Measurements from ENCODE around the gene RFNG.

Gene RFNG

DNA sequence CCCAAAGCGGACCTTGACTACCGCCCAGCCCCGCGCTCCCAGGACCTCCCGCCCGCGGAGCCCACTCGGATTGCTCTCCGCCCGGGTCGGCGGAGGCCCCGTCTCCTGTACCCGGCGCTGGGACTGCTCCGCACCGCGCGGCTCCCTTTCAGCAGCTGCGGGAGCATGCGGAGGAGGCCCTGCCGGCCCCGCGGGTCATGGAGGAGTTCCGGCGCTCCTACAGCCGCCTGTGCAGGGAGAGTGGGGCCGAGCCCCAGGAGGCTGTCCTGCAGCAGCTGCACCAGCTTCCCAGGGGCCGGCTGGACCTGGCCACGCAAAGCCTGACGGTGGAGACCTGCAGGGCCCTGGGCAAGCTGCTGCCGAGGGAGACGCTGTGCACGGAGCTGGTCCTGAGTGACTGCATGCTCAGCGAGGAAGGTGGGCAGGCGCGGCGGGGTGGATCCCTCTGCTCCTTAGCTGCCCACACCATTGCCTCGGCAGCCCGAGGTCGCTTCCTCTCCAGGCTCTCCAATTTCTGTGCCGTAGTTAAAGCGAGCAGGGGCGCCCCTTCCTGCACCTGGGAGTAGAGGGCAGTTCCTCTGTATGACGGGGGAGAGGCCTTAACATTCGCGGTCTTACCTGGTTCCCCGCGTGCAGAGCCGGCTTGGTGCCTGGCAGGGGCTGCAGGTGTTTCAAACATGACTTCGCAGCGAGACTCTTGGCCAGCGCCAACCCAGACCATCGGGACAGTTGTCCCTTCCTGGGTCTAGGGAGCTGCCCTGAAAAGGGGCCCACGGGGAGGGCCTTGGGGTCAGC, 28.0 kb downstream of the RFNG start:
- peak; percentile 11 for DNase-seq

DNA sequence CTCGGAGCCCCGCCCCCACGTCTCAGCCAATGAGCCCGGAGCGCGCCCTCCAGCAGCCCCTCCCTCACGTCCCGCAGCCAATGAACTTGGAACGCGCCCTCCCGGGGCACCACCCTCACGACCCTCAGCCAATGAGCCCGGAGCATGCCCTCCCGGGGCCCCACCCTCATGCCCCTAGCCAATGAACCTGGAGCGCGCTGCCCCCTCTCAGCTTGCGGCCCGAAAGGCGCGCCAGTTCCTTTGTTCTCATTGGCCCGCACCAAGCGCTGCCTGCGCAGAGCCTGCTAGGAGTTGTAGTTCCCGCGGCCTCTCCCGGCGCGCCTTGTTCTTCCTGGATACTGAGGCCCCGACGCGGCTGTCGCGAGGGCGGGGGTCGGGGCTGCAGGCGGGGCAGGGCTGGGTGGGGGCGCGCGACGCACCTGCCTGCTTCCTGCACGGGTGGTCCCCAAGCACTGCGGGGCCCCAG, 28.6 kb downstream of the RFNG start, which contains the start of gene LRRC45:
Gene LRRC45 (plus strand): TSS at position 325 of the 466 bp plus-strand sequence. CDS start 339 bp downstream, outside the sequence.
- DNase-seq: peak; percentile 100

DNA sequence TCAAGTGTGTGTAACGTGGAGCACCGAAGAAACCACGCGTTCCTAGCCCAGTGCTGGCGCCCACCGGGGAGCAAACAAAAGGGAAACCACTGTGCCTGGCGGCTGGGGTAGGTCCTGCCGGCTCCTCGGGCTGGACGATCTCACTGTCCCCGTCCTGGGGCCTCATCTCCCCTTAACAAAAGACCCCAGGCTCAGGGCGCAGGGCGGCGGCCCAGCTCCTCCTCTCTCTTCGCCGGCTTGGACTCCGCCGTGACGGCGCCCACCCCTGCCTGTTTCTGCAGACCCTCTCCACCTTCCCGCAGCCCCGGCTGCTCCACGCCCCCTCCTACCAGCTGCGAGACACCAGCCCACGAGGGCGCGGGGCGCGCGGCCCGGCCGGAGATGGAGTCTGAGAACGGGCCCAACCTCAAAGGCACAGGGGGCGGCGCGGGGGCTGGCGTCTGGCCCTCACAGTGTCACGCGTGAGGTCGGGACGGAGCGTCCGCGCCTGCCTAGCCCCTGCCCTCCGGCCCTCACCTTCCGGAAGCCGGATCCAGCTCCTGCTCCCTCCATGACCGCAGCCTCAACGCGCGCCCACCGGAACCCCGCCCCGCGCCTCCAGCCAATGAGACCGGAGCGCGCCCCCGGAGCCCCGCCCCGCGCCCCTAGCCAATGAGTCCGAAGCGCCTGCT, 29.2 kb downstream of the RFNG start, which contains the start of gene CENPX:
Gene CENPX (minus strand): TSS at position 569 of the 671 bp plus-strand sequence. CDS start 17 bp downstream, at position 552.
- DNase-seq: no peak

- no peak for DNase-seq
Measured at GRCh38 chr17:82021900-82022309, 29.7 kb downstream of the RFNG start.

GRCh38 chr17:82021107-82021899, 30.3 kb downstream of the RFNG start:
- DNase-seq: peak; percentile 60

- DNase-seq: no peak
Measured at GRCh38 chr17:82020572-82021106, 31.0 kb downstream of the RFNG start.

DNA sequence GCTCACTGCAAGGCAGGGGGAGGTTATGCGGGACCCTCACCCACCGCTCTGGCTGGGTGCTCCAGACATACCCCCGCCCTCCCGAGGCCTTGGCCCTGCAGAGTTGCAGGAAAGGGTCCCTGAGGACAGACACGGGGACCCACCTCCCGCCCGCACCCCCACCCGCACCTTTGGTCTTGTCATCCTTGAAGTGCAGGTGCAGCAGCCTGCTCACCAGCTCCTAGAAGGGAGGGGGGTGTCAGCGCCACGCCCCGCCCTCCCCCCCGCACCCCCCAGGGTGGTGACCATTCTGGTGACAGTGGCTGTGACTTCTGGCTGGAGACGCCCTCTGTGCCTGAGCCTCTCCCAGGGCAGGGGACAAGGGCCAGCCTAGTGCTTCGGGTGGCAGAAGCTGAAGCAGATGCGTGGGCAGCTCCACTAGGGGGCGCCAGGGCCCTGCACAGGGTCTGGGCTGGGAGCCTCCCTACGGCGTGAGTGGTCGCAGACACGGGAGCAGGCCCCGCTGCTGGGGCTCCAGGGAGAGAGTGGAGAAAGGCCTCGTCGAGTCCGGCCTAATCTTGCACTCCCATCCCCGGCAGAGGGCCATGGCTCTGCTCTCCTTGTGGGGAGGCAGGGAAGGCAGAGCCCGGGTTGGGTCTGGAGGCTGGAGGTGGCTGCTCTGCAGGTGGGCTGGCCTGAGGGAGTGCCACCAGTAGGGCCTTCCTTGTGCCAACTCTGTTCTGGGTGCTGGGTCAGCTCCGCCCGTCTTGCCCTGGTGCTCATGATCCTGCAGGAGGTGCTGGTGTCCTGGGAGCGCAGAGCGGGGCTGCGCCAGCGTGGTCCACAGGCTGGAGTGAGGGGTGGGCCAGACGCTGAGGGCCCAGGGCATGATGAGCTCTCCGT, 31.7 kb downstream of the RFNG start:
- DNase-seq: peak; percentile 32

DNA sequence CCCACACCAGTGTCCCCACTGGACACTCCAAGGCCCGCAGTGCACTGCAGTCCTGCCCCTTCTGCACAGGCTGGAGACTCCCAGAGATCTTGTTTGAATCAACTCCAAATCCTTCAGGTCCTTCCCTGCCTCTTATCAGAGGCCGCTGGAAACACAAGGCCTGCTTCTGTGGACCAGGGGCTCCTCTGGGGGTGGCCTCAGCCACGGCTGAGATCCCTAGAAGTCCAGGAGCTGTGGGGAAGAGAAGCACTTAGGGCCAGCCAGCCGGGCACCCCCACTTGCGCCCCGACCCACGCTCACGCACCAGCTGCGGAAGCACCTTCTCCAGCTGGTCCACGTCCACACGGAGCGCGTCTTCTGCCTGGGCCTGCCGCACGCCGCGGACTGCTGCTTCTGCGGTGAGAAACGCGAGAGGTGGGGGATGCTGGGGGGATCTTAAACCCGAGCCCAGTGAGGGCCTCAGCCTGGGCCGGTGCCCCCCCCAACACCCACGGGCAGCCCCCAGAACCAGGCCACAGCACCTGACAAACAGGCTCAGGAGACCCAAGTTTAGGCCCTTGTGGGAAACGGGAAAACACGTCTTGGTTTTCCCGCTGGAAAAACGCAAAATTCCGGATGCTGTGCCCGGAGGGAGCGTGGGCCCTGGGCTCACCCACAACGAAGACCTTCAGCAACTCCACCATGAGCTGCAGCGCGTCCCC, 32.5 kb downstream of the RFNG start:
- no peak for DNase-seq

GRCh38 chr17:82018152-82018988, 33.2 kb downstream of the RFNG start:
- DNase-seq: no peak

DNA sequence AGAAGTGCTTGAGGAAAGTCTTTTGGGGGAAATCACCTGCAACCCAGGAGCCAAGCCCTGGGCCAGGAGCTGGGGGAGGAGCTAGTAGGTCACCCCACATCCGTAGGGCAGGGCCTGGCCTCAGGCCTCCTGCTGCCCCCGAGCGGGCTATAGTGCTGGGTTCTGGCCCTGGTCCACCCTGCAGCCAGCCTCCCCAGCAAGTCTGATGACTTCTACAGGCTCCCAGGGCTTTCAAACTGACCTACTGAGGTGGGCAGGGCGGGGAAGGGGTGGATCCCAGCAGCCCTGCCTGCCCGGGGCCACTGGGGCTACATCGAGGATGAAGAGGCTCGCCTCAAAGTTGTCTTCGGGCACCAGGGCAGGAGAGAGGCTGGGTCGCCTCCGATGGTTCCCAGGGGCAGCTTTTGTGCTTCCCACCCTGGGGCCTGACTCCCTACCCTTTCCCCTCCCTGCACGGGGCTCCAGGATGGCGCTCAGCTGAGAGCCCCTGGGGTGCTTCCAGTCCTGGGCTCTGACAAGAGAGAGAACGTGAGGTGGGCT, 33.9 kb downstream of the RFNG start:
- no peak for DNase-seq

- no peak for DNase-seq
Measured at GRCh38 chr17:82016875-82017459, 34.6 kb downstream of the RFNG start.

DNA sequence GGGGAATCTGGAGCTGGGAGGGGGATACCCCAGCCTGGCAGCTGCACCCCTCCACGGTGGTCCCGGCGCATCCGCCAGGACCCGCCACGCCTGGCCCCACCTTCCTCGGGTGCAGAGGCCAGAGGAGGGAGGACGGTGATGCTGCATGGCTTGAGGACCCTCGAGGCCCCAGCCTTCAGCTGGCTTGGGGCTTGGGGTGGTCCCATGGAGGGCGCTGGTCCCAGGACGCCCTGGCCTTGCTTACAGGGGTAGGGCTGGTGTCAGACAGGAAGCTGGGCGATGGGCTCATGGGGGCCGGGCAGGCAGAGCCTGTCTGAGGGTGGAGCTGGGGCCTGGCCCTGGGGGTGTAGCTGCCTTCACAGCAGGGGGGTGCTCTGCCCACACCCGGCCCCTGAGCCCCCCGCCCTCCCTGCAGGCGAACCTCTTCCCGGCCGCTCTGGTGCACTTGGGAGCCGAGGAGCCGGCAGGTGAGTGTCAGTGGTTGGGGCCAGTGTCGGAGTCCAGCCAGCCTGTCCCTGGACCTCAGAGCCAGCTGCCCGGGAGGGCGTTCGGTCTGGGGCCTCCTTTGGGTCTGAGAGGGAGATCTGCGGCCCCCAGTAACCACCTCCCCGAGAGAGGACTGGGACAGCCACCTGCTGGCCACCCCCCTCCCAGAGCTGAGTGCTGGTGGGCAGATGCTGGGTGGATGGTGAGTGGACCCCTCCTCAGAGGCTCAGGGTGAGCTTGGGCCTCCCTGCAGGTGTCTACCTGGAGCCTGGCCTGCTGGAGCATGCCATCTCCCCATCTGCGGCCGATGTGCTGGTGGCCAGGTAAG, 35.3 kb downstream of the RFNG start:
- no peak for DNase-seq

- no peak for DNase-seq
Measured at GRCh38 chr17:82015311-82015971, 36.2 kb downstream of the RFNG start.

- DNase-seq: no peak
Measured at GRCh38 chr17:82014971-82015310, 36.7 kb downstream of the RFNG start.

- no peak for DNase-seq
Measured at GRCh38 chr17:82014432-82014831, 37.2 kb downstream of the RFNG start.

GRCh38 chr17:82013772-82014321, 37.8 kb downstream of the RFNG start:
- no peak for DNase-seq

GRCh38 chr17:82013341-82013740, 38.3 kb downstream of the RFNG start:
- no peak for DNase-seq
